ENCODE data around the gene TRIP4.
"Not testable (repeated sequence)": the region's sequence is repeated elsewhere in the genome, so short reads cannot be mapped to it uniquely, and the experiment has no call there.

The TRIP4 gene

DNA sequence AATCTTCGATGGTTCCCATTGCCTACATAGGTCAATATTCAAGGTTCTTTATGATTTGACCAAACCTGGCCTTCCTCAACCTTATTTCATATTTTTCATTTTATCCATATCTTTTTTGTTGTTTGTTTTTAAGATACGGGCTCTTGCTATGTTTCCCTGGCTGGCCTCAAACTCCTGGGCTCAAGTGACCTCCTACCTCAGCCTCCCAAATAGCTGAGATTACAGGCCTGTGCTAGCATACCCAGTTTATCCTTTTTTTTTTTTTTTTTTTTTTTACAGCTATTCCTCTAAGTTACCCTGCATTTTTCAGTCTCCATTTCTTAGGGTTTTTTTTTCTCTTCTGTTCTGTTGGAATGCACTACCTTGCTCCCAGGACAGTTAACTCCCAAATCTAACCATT, 87.2 kb downstream of the TRIP4 start:
- no peak overlapping the region for H3K4me2 ChIP-seq
- no peak overlapping the region for H3K4me3 ChIP-seq
- H3K36me3 ChIP-seq = peaks cover 5 to 82% (median 54%) of the 10 kb centered on the region in 11 experiments
- H3K9me3 ChIP-seq (replicated peaks in 1 of 11) = no peaks in the 10 kb centered on the region
- no peak for TF ChIP-seq Cebpa-rat (IDR thresholded peaks at IDR 0.05)
- H3K9ac ChIP-seq = no peak overlapping the region
- H3K27ac ChIP-seq = no peak overlapping the region
- H3K4me1 ChIP-seq = peaks cover 0 to 23% (median 9%) of the 10 kb centered on the region in 10 experiments; a peak in 9 of 20 replicates
- no peaks in the 10 kb centered on the region for H3K27me3 ChIP-seq
- peaks cover 42 to 96% (median 73%) of the 10 kb centered on the region in 11 experiments; a peak in 21 of 22 replicates for H4K20me1 ChIP-seq

DNA sequence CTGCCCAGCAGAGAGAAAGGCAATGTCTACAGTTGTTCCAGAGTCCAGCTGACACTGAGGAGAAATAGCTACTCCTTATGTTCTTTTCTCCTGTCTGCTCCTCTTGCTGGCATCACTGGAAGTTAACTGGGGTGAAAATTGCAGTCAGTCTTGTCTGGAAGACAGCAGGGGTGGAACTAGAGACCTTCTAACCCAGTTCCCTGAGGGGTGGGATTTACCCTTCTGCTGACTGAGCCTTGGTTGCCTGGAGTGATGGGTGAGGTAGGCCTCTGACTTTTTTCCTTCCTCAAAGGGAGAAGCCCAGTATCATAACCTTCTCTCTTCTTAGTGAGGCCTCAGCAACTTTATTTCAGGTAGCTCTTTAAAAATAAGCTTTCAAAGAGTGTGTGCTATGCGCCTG, 88.9 kb downstream of the TRIP4 start:
- TF ChIP-seq Cebpa-rat (IDR thresholded peaks at IDR 0.05) = no peak
- no peak overlapping the region for H3K4me3 ChIP-seq
- H3K4me2 ChIP-seq = peak overlapping the region in 2 of 11 experiments; percentile 1 to 52; a peak in 3 of 22 replicates
- H3K9me3 ChIP-seq (replicated peaks in 1 of 11) = no peaks in the 10 kb centered on the region
- no peak overlapping the region; a peak in 1 of 22 replicates for H3K9ac ChIP-seq
- H3K36me3 ChIP-seq = peaks cover 6 to 74% (median 39%) of the 10 kb centered on the region in 11 experiments; a peak in 21 of 22 replicates
- H3K27me3 ChIP-seq = no peaks in the 10 kb centered on the region
- peak overlapping the region in 1 of 11 experiments; percentile 0; a peak in 1 of 22 replicates for H3K27ac ChIP-seq
- H4K20me1 ChIP-seq = peaks cover 37 to 94% (median 74%) of the 10 kb centered on the region in 11 experiments; a peak in 21 of 22 replicates
- H3K4me1 ChIP-seq = peaks cover 0 to 37% (median 9%) of the 10 kb centered on the region in 10 experiments; a peak in 9 of 20 replicates

DNA sequence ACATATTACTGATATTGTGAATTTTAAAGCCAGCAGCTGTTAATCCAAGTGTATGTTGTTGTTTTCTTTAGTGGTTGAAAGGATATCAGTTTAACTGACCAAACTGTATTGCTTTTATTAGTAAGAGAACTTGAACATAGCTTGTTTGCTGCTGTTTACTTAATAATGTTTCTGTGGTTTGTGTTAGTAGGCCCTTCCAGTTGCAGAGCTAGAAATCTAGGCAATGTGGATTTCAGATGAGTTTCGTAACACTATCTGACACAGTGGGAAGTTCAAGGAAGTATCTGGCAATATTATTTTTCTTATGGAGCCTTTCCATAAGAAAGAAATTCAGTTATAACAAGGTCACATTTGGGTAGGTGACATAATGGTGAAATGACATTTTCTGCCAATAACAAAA, 91.2 kb downstream of the TRIP4 start:
- Histone ChIP-seq H3K27me3 (no peaks in the 10 kb centered on the region), H3K9me3 (replicated peaks in 1 of 11) (no peaks in the 10 kb centered on the region), H3K4me3 (no peak overlapping the region), H3K27ac (no peak overlapping the region), H3K4me2 (peak overlapping the region in 2 of 11 experiments; percentile 11 to 20; a peak in 1 of 22 replicates), H3K4me1 (peaks cover 0 to 37% (median 9%) of the 10 kb centered on the region in 10 experiments; a peak in 9 of 20 replicates), H3K36me3 (peaks cover 14 to 75% (median 36%) of the 10 kb centered on the region in 11 experiments), H3K9ac (peak overlapping the region in 1 of 11 experiments; percentile 9; a peak in 1 of 22 replicates), H4K20me1 (peaks cover 25 to 94% (median 63%) of the 10 kb centered on the region in 11 experiments; a peak in 21 of 22 replicates)
- no peak for TF ChIP-seq Cebpa-rat (IDR thresholded peaks at IDR 0.05)

DNA sequence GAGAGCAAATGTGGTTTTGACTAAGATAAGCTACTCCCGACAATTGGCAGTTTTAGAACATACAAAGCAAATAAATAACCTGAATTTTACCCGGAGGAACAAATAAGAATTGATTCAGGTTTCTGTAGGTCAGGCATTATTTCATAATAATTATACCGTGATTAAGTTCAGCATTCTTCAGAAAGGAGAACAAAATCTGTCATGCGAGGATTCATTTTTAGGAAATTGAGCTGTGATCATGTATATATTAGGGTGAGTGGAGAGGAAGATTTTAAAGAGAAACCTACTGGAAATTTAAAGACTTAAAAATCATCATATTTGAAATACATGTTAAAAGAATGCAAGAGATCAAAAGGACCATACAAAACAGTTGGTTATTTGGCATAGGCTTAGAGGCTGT, 93.3 kb downstream of the TRIP4 start:
- TF ChIP-seq Cebpa-rat (IDR thresholded peaks at IDR 0.05) = no peak
- H4K20me1 ChIP-seq = peaks cover 12 to 90% (median 55%) of the 10 kb centered on the region in 11 experiments; a peak in 21 of 22 replicates
- H3K27me3 ChIP-seq = no peaks in the 10 kb centered on the region
- H3K9me3 ChIP-seq (replicated peaks in 1 of 11) = no peaks in the 10 kb centered on the region
- H3K4me1 ChIP-seq = peaks cover 0 to 36% (median 9%) of the 10 kb centered on the region in 10 experiments; a peak in 9 of 20 replicates
- no peak overlapping the region for H3K4me3 ChIP-seq
- H3K36me3 ChIP-seq = peaks cover 21 to 78% (median 31%) of the 10 kb centered on the region in 11 experiments
- peak overlapping the region in 2 of 11 experiments; percentile 19 to 32; a peak in 3 of 22 replicates for H3K4me2 ChIP-seq
- H3K9ac ChIP-seq = no peak overlapping the region
- 0 out of 22 replicates have a peak overlapping the region, but pooled peaks of 1 of the 11 experiments have one; percentile 26 for H3K27ac ChIP-seq

DNA sequence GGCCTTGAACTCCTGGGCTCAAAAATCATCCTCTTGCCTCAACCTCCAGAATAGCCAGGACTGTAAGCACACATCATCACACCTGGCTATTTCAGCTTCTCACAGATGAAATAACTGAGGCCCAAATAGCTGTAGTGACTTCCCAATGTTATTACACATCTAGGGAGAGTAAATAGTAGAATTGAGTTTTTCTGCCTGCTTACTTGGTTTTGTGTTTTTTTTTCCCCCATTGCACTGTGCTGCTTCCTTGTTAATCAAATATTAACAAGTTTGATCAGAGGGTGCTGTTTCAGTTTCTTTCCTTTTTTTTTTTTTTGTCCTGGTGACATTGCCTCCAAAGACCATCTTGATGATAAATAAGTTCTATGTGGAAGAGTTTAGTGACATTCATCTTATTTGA, 96.1 kb downstream of the TRIP4 start:
- no peak overlapping the region for H3K9ac ChIP-seq
- H3K27me3 ChIP-seq = no peaks in the 10 kb centered on the region
- peaks cover 0 to 19% (median under 1%) of the 10 kb centered on the region in 10 experiments; a peak in 6 of 20 replicates for H3K4me1 ChIP-seq
- H3K27ac ChIP-seq = no peak overlapping the region
- no peaks in the 10 kb centered on the region for H3K9me3 ChIP-seq (replicated peaks in 1 of 11)
- H3K4me2 ChIP-seq = no peak overlapping the region
- TF ChIP-seq Cebpa-rat (IDR thresholded peaks at IDR 0.05) = no peak
- H3K4me3 ChIP-seq = no peak overlapping the region
- peaks cover 0 to 84% (median 39%) of the 10 kb centered on the region in 11 experiments; a peak in 15 of 22 replicates for H4K20me1 ChIP-seq
- peaks cover 26 to 78% (median 44%) of the 10 kb centered on the region in 11 experiments for H3K36me3 ChIP-seq

DNA sequence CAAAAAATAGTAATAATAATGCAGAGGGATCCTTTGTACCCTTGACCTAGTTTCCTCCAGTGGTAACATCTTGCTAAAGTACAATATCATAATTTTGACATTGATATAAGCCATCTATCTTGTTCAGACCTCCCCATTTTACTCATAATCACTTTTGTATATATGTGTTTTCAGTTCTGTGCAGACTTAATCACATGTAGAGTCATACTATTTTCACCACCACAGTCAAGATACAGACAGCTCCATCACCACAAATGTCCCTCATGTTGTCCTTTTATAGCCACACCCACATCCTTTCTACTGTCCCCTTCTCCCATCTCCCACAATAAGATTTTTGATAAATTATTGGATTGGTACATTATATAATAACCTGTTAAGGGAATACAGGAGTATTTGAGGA, 98.2 kb downstream of the TRIP4 start:
- H3K27ac ChIP-seq = no peak overlapping the region
- peaks cover 31 to 92% (median 60%) of the 10 kb centered on the region in 11 experiments for H3K36me3 ChIP-seq
- H3K4me1 ChIP-seq = peaks cover 0 to 7% (median 0%) of the 10 kb centered on the region in 10 experiments; a peak in 5 of 20 replicates
- peaks cover 0 to 71% (median 21%) of the 10 kb centered on the region in 11 experiments; a peak in 14 of 22 replicates for H4K20me1 ChIP-seq
- H3K4me3 ChIP-seq = no peak overlapping the region
- no peak for TF ChIP-seq Cebpa-rat (IDR thresholded peaks at IDR 0.05)
- H3K4me2 ChIP-seq = no peak overlapping the region
- H3K9ac ChIP-seq = no peak overlapping the region
- no peaks in the 10 kb centered on the region for H3K9me3 ChIP-seq (replicated peaks in 1 of 11)
- H3K27me3 ChIP-seq = no peaks in the 10 kb centered on the region

DNA sequence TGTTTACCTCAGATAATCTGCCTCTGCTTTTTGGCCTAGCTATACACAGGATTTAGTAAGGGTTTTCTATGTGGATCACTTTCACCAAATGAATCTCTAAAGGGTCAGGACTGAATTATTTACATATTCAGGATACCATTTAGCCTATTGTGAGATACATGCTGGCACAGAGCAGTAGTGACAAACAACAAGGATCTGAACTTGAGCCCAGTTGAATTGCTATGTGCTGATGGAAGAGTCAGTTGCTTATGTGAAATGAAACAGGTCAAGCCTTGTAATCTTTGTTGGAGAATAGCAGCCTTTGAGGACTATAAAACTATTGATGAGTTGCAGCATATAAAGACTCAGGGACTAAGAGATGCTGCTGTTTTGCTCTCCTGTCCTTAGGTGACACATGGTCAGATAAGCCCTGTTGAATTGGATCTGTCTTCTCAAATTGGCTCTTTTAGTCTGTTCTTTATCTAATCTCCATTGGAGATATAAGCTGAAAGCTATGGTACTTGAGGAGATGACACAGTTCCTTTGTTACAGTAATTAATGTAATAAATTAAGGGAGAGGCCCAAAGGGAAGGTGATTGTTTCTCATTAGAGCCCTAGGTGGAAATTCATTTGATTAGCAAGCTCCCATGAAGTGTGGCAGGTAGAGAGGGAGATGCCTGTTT, 103.1 kb downstream of the TRIP4 start:
- Histone ChIP-seq H3K4me3 (no peak overlapping the region), H3K4me2 (no peak overlapping the region), H4K20me1 (peaks cover 5 to 75% (median 32%) of the 10 kb centered on the region in 11 experiments; a peak in 17 of 22 replicates), H3K9ac (no peak overlapping the region), H3K4me1 (0 out of 20 replicates have a peak, but pooled peaks cover 0 to 10% (median 0%) of the 10 kb centered on the region in 10 experiments), H3K27ac (no peak overlapping the region), H3K36me3 (peaks cover 33 to 78% (median 65%) of the 10 kb centered on the region in 11 experiments), H3K27me3 (no peaks in the 10 kb centered on the region), H3K9me3 (replicated peaks in 1 of 11) (no peaks in the 10 kb centered on the region)
- TF ChIP-seq Cebpa-rat (IDR thresholded peaks at IDR 0.05) = no peak

DNA sequence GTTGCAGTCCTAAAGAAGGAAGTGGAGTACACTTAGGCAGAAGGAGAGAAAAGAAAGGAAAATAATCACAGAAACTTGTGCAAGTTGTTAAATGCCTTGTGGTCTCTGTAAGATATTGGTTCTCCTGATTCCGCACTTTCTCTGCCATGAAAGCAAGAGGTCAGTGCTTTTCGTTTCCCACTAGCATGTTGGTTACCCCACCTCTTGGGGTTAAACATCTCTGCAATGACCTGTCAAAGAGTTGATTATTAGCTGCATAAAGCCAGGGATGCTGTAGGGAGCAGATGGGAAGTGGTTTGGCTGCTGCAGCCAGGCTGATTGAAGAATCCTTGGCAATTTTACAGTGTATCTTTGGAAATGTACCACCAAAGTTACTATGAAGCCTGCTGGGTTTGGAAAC, 106.0 kb downstream of the TRIP4 start:
- Histone ChIP-seq H3K36me3 (peaks cover 39 to 78% (median 62%) of the 10 kb centered on the region in 11 experiments), H3K9ac (no peak overlapping the region), H3K27ac (no peak overlapping the region), H3K9me3 (replicated peaks in 1 of 11) (no peaks in the 10 kb centered on the region), H3K4me1 (0 out of 20 replicates have a peak, but pooled peaks cover 0 to 10% (median 0%) of the 10 kb centered on the region in 10 experiments), H4K20me1 (peaks cover 5 to 79% (median 47%) of the 10 kb centered on the region in 11 experiments; a peak in 16 of 22 replicates), H3K4me3 (no peak overlapping the region), H3K27me3 (no peaks in the 10 kb centered on the region), H3K4me2 (no peak overlapping the region)
- no peak for TF ChIP-seq Cebpa-rat (IDR thresholded peaks at IDR 0.05)

DNA sequence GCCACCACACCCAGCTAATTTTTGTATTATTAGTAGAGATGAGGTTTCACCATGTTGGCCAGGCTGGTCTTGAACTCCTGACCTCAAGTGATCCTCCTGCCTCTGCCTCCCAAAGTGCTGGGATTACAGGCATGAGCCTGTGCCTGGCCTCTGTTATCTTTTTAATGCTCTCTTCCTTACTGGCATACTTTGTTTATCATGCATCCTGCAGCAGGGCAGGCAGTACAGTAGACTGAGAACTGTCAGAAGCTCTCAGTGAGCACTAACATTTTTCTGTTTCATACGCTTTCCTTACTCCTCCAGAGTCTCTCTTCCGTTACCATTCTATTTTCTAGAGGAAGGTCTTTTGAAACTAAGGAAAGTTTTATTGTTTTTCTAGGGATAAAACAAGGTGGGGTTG, 108.3 kb downstream of the TRIP4 start:
- H4K20me1 ChIP-seq = peaks cover 11 to 93% (median 69%) of the 10 kb centered on the region in 11 experiments; a peak in 20 of 22 replicates

More for the DNA sequence above, 108.3 kb downstream of the TRIP4 start:
- H3K4me3 ChIP-seq; H3K27me3 ChIP-seq; H3K9ac ChIP-seq; H3K4me2 ChIP-seq; H3K27ac ChIP-seq; H3K9me3 ChIP-seq (replicated peaks in 1 of 11): not testable (repeated sequence)
- Histone ChIP-seq H3K4me1 (peaks cover 0 to 25% (median 2%) of the 10 kb centered on the region in 10 experiments; a peak in 9 of 20 replicates), H3K36me3 (peaks cover 49 to 79% (median 68%) of the 10 kb centered on the region in 11 experiments)
